Retinal pigment epithelial cell (primary cell): ENCODE measurements around the gene RAE1.

Experiments
- DNase-seq: peaks from one replicate; pipeline ENCODE4 v3.0.0-alpha.2; 2010; ENCODE audit warnings: low read depth
- H3K4me3 ChIP-seq: 2 replicates; pipeline ENCODE4 v1.5.1; 2011; ENCODE audit warnings: mild to moderate bottlenecking, low read length, control low read depth, moderate library complexity
- TF ChIP-seq, protein P1 (sequence below): conservative IDR thresholded peaks from 2 replicates; pipeline ENCODE4 v1.5.1; 2011; ENCODE audit warnings: low read depth, low read length, control low read depth, inconsistent platforms

Gene RAE1

GRCh38 chr20:57394121-57395082, 43.3 kb downstream of the RAE1 start:
- TF ChIP-seq, protein P1, sequence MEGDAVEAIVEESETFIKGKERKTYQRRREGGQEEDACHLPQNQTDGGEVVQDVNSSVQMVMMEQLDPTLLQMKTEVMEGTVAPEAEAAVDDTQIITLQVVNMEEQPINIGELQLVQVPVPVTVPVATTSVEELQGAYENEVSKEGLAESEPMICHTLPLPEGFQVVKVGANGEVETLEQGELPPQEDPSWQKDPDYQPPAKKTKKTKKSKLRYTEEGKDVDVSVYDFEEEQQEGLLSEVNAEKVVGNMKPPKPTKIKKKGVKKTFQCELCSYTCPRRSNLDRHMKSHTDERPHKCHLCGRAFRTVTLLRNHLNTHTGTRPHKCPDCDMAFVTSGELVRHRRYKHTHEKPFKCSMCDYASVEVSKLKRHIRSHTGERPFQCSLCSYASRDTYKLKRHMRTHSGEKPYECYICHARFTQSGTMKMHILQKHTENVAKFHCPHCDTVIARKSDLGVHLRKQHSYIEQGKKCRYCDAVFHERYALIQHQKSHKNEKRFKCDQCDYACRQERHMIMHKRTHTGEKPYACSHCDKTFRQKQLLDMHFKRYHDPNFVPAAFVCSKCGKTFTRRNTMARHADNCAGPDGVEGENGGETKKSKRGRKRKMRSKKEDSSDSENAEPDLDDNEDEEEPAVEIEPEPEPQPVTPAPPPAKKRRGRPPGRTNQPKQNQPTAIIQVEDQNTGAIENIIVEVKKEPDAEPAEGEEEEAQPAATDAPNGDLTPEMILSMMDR: no peak
- H3K4me3 ChIP-seq: no peak overlapping the region
- no peak for DNase-seq

DNA sequence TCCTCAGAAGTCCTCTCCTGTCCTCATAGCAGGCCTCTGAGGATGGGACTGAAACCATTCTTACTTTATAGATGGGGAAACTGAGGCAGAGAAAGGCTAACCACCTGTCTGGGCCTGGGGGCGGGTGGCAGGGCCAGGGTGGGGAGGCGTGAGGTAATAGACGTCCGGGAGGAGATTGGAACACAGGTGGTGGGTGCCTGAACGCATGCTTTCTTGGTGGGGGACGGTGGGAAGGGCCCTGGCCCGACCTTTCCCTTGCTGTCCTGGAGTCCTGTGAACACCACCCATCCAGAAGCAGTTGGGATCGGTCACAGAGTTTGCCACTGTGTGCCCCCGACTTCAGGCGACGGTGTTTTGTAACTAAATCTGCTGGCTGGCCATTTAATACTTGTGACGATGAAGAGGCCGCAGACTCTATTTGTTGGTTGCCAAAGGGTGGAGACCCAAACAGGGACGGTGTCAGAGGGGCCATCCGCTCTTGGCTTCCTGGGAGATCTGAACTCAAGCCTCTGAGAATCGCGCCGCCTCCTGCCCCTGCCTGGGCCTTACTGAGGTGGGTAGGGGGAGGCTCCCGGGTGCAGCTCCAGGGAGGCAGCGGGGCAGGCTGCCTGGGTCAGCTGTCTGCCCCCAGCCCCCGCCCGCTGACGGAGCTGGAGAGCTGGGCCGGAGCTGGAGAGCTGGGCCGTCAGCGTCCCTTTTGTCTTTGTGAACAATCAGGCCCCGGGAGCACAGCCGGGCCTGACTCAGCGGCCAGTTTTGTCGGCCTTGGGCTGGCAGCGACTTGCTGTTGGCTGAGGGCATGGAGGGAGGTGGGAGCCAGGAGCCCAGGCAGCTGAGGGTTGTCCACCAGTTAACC, 44.3 kb downstream of the RAE1 start:
- H3K4me3 ChIP-seq: no peak overlapping the region
- TF ChIP-seq, protein P1: no peak
- no peak for DNase-seq

GRCh38 chr20:57396212-57396983, 45.3 kb downstream of the RAE1 start:
- no peak overlapping the region for H3K4me3 ChIP-seq
- TF ChIP-seq, protein P1: no peak
- no peak for DNase-seq

DNA sequence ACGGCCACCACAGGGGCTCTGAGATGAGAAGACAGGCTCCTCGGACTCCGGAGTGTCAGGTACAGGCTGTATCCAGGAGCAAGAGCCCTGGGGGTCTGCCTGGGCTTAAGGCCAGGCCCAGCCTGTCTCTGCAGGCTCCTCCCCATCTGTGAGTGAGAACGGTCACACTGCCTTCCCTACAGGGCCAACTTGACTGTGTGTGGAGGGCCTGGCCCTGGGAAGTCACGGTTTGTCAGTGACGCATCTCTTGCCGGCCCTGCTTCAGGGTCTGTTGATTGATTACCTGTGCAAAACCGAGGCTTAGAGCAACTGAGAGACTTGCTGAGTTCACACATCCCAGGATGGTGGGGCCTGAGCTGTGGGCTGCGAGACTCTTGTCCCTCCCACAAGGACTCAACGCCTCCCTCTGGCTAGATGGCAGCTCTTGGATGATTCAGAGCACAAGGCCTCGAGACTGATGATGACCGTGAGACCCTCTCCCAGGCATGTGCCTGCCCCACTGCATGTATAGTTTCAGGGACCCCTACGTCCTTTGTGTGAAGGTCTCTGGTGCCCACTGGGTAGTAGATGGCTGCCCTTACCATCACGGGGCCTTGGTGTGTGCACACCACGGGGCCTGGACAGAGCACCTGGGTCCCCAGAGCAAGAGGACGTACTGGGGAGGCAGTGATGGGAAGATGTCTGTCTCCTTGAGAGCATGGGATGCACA, 46.1 kb downstream of the RAE1 start:
- TF ChIP-seq, protein P1: no peak
- H3K4me3 ChIP-seq: no peak overlapping the region
- no peak for DNase-seq

GRCh38 chr20:57397693-57398108, 46.6 kb downstream of the RAE1 start:
- DNase-seq: no peak

More at GRCh38 chr20:57397693-57398108, 46.6 kb downstream of the RAE1 start:
- no peak overlapping the region for H3K4me3 ChIP-seq
- TF ChIP-seq, protein P1: no peak
